Sigmoid colon (tissue), 7 donors: ENCODE data around the gene RNF166. TPM values are rescaled to one million over a fixed set of nuclear protein-coding genes. Genes with fewer than 3 reads are reported as not detected.

Experiments used
- DNase-seq: peaks from one replicate; pipeline ENCODE4 v3.0.0-alpha.2; 2019
- H3K27ac ChIP-seq, 4 donors: fragments of 200-600 bp; sonication (generic); one replicate each; pipeline ENCODE4 v1.5.1; 2016 to 2019; ENCODE audit warnings: mild to moderate bottlenecking in 1 of 4
- H3K27me3 ChIP-seq, 3 donors: fragments of 200-600 bp; sonication (generic); one replicate each; pipeline ENCODE4 v1.5.1; 2019; ENCODE audit warnings: mild to moderate bottlenecking in 1 of 3
- H3K36me3 ChIP-seq, 4 donors: fragments of 200-600 bp; sonication (generic); one replicate each; pipeline ENCODE4 v1.5.1; 2016 to 2019
- H3K4me1 ChIP-seq, 4 donors: fragments of 200-600 bp; sonication (generic); one replicate each; pipeline ENCODE4 v1.5.1; 2017 to 2019
- H3K4me3 ChIP-seq, 4 donors: fragments of 200-600 bp; sonication (generic); one replicate each; pipeline ENCODE4 v1.5.1; 2017 to 2019; ENCODE audit warnings: mild to moderate bottlenecking in 2 of 4, moderate library complexity in 1 of 4
- H3K9me3 ChIP-seq, 4 donors: fragments of 200-600 bp in 3 of 4; sonication (generic) in 3 of 4; one replicate each; pipeline versions ENCODE4 v1.5.1 to v1.6.1; 2013 to 2019
- CTCF ChIP-seq, 4 experiments: fragments of 450-650 bp in 3 of 4; fragments of 200-600 bp in 1 of 4; IDR thresholded peaks; one replicate each; pipeline ENCODE4 v1.5.1; 2016 to 2019; ENCODE audit warnings: antibody characterized with exemption in 4 of 4, mild to moderate bottlenecking in 3 of 4, moderate library complexity in 2 of 4
- EP300 ChIP-seq, 4 donors: sonication (generic); formaldehyde crosslinking; IDR thresholded peaks; one replicate each; pipeline ENCODE4 v1.6.1; 2017; ENCODE audit warnings: antibody characterized with exemption in 4 of 4
- POLR2A ChIP-seq, 2 donors: fragments of 450-650 bp; IDR thresholded peaks; one replicate each; pipeline ENCODE4 v1.6.1; 2016; ENCODE audit warnings: antibody characterized with exemption in 2 of 2, mild to moderate bottlenecking in 2 of 2, moderate library complexity in 2 of 2
- POLR2AphosphoS5 ChIP-seq, 4 donors: sonication (generic); formaldehyde crosslinking; IDR thresholded peaks; one replicate each; pipeline ENCODE4 v1.6.1; 2017; ENCODE audit warnings: antibody characterized with exemption in 4 of 4
- WGBS, 2 donors: extraction: QIAGEN DNeasy Blood & Tissue Kit; methylation state at CpG; one replicate each; pipeline ENCODE4 v1.1.7; 2013; 5-methylcytosine and 5-hydroxymethylcytosine counted together
- intact Hi-C: fragments of 100-400 bp; cut with DNase I; formaldehyde crosslinking; loops from one replicate; pipeline ENCODE4 v1.15.1; 2023
- polyA plus RNA-seq, 3 donors: library from polyadenylated mRNA; stranded (reverse); fragments of 200-250 nt; gene quantifications; one replicate each; pipeline ENCODE4 v1.2.3, GENCODE V29; 2013
- total RNA-seq, 4 donors: library from RNA; depleted of rRNA; stranded (reverse); fragments of >200 nt; gene quantifications; one replicate each; pipeline ENCODE4 v1.1.0, GENCODE V29; 2016
- donor health status: healthy with polysubstance abuse.
- donor health status: Bipolar disorder and iron deficiency.
- donor health status: healthy.

RNF166 gene
- total and polyA plus RNA-seq, 7 donors, result 5.4 to 34.8 (median 16.9) TPM

- Histone ChIP-seq H3K9me3 (no peaks in the 10 kb centered on the region), H3K4me1 (peaks cover 0 to 63% (median 59%) of the 10 kb centered on the region in 4 donors), H3K27me3 (no peaks in the 10 kb centered on the region), H3K36me3 (peaks cover 0 to 20% (median 3%) of the 10 kb centered on the region in 4 donors), H3K27ac (peak overlapping the region in 3 of 4 donors; percentile 77 to 87 (median 86)), H3K4me3 (no peak overlapping the region)
- WGBS, 2 donors, result 81 to 88% methylated on average over 12 of the region's 12 CpGs
- DNase-seq, result no peak
- intact Hi-C loops, result loop anchor here (10.0 kb wide), 1 partner anchor 466 kb away; the partner anchor contains the start of gene ZNF778
- TF ChIP-seq POLR2AphosphoS5 (IDR thresholded peaks at IDR 0.05) (no peak), POLR2A (IDR thresholded peaks at IDR 0.05) (no peak), EP300 (IDR thresholded peaks at IDR 0.05) (no peak), CTCF (IDR thresholded peaks at IDR 0.05) (no peak)
These were observed 42.2 kb upstream of the RNF166 start for GRCh38 chr16:88748364-88748763.

GRCh38 chr16:88747588-88748301, 41.5 kb upstream of the RNF166 start:
- intact Hi-C loops, result loop anchor here (10.0 kb wide), 1 partner anchor 467 kb away; the partner anchor contains the start of gene ZNF778

GRCh38 chr16:88746506-88746905, 40.3 kb upstream of the RNF166 start:
- peak; percentile 95 for DNase-seq
- Histone ChIP-seq H3K4me1 (peaks cover 0 to 62% (median 54%) of the 10 kb centered on the region in 4 donors), H3K9me3 (no peaks in the 10 kb centered on the region), H3K27me3 (no peaks in the 10 kb centered on the region), H3K27ac (peak overlapping the region; percentile 77 to 87 (median 82)), H3K36me3 (peaks cover 0 to 19% (median 7%) of the 10 kb centered on the region in 4 donors), H3K4me3 (peak overlapping the region in 1 of 4 donors; percentile 15)
- TF ChIP-seq CTCF (IDR thresholded peaks at IDR 0.05) (no peak), POLR2AphosphoS5 (IDR thresholded peaks at IDR 0.05) (peak; percentile 34 to 60 (median 48))
- intact Hi-C loops, result loop anchor here (10.0 kb wide), 1 partner anchor 468 kb away; the partner anchor contains the start of gene ZNF778
- 62 to 82% methylated on average over 17 of the region's 17 CpGs for WGBS, 2 donors

More at GRCh38 chr16:88747588-88748301, 41.5 kb upstream of the RNF166 start:
- Histone ChIP-seq H3K4me3 (no peak overlapping the region), H3K27me3 (no peaks in the 10 kb centered on the region), H3K27ac (peak overlapping the region; percentile 77 to 87 (median 82)), H3K9me3 (no peaks in the 10 kb centered on the region), H3K36me3 (peaks cover 0 to 20% (median 4%) of the 10 kb centered on the region in 4 donors), H3K4me1 (peaks cover 0 to 62% (median 57%) of the 10 kb centered on the region in 4 donors)
- 69 to 81% methylated on average over 26 of the region's 26 CpGs for WGBS, 2 donors
- TF ChIP-seq POLR2A (IDR thresholded peaks at IDR 0.05), result no peak
- TF ChIP-seq POLR2AphosphoS5 (IDR thresholded peaks at IDR 0.05), result no peak
- TF ChIP-seq EP300 (IDR thresholded peaks at IDR 0.05), result no peak
- no peak for TF ChIP-seq CTCF (IDR thresholded peaks at IDR 0.05)
- DNase-seq, result no peak

- no peak for TF ChIP-seq POLR2A (IDR thresholded peaks at IDR 0.05)
- TF ChIP-seq CTCF (IDR thresholded peaks at IDR 0.05), result no peak
- TF ChIP-seq POLR2AphosphoS5 (IDR thresholded peaks at IDR 0.05), result no peak
- TF ChIP-seq EP300 (IDR thresholded peaks at IDR 0.05), result no peak
- intact Hi-C loops, result loop anchor here (10.0 kb wide), 1 partner anchor 470 kb away; the partner anchor contains the start of gene ZNF778
- peak overlapping the region; percentile 77 to 87 (median 82) for H3K27ac ChIP-seq
- H3K27me3 ChIP-seq, result no peaks in the 10 kb centered on the region
- peaks cover 8 to 28% (median 19%) of the 10 kb centered on the region in 4 donors for H3K36me3 ChIP-seq
- peaks cover 0 to 52% (median 43%) of the 10 kb centered on the region in 4 donors for H3K4me1 ChIP-seq
- no peak for DNase-seq
- no peak overlapping the region for H3K4me3 ChIP-seq
- no peaks in the 10 kb centered on the region for H3K9me3 ChIP-seq
- WGBS, 2 donors, result 75 to 80% methylated on average over 39 of the region's 39 CpGs
These were observed 38.6 kb upstream of the RNF166 start for GRCh38 chr16:88744577-88745521.
